Subcutaneous abdominal adipose tissue (tissue), 5 donors: ENCODE data around the gene PARD3.

Source experiments
- H3K27ac ChIP-seq: one replicate; pipeline ENCODE4 v1.7.0; 2013; ENCODE audit warnings: low read depth, mild to moderate bottlenecking, inconsistent platforms, low read length, moderate library complexity
- H3K27me3 ChIP-seq, 5 donors: one replicate each; pipeline ENCODE4 v1.7.0; 2013; ENCODE audit warnings: low read length in 5 of 5, inconsistent platforms in 1 of 5; ENCODE audit not compliant: control insufficient read depth in 5 of 5, insufficient read depth in 4 of 5
- H3K36me3 ChIP-seq, 5 donors: one replicate each; pipeline ENCODE4 v1.7.0; 2013; ENCODE audit warnings: low read length in 5 of 5; ENCODE audit not compliant: control insufficient read depth in 5 of 5, insufficient read depth in 5 of 5
- H3K4me1 ChIP-seq, 5 donors: one replicate each; pipeline ENCODE4 v1.7.0; 2013; ENCODE audit warnings: low read length in 5 of 5, mild to moderate bottlenecking in 3 of 5, moderate library complexity in 1 of 5; ENCODE audit not compliant: control insufficient read depth in 5 of 5, insufficient read depth in 5 of 5
- H3K4me3 ChIP-seq, 5 donors: one replicate each; pipeline ENCODE4 v1.7.0; 2013; ENCODE audit warnings: low read length in 5 of 5, low read depth in 1 of 5
- H3K9ac ChIP-seq, 5 donors: one replicate each; pipeline ENCODE4 v1.7.0; 2013; ENCODE audit warnings: low read length in 5 of 5, mild to moderate bottlenecking in 4 of 5, moderate library complexity in 3 of 5
- H3K9me3 ChIP-seq, 5 donors: one replicate each; pipeline ENCODE4 v1.7.0; 2013; ENCODE audit warnings: low read length in 5 of 5; ENCODE audit not compliant: control insufficient read depth in 5 of 5
- donor health status: healthy.
- donor health status: healthy.
- donor health status: healthy.
- donor health status: healthy.
- donor health status: healthy.

PARD3 gene

DNA sequence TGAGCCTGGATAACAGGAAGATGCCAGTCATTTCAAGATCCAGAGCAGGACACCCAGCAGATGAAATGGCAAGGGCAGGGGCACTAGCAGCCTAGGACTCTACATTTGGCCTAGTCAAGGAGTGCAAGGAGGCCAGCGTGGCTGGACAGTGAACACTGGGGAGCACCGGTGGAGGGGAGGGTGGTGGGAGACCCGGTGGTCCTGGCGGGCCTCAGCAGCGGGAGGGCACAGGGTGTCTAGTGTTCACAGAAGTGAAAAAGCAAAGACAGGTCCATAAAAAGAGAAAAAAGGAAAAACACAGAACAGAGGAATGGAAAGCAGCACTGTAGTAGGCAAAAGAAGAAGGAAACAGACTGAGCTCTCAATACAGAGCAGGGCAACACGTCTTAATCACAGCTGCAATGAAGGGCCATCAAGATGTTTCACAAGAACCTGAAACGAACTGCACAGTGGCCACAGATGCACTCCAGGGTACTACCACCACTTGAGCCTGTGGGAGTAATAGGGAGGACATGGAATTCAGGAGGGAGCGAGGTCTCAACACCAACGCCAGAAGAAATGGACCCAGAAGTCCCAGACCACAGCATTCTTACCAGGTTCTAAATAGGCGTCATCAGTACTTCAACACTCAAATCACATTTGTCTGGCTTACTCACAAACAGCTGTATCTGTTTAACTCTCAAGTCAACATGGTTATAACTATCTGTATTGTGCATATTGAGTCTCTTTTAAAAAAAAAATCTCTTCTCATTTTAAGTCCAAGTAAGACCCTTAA, 573.7 kb downstream of the PARD3 start:
- peaks cover 0 to 8% (median 5%) of the 10 kb centered on the region in 5 donors for H3K4me1 ChIP-seq
- H3K4me3 ChIP-seq = no peak overlapping the region
- no peak overlapping the region for H3K27ac ChIP-seq
- no peaks in the 10 kb centered on the region for H3K36me3 ChIP-seq
- no peak overlapping the region for H3K9ac ChIP-seq
- no peaks in the 10 kb centered on the region for H3K9me3 ChIP-seq
- no peaks in the 10 kb centered on the region for H3K27me3 ChIP-seq

- no peaks in the 10 kb centered on the region for H3K36me3 ChIP-seq
- H3K4me1 ChIP-seq = peaks cover 0 to 8% (median 5%) of the 10 kb centered on the region in 5 donors
- no peak overlapping the region for H3K27ac ChIP-seq
- H3K27me3 ChIP-seq = no peaks in the 10 kb centered on the region
- no peaks in the 10 kb centered on the region for H3K9me3 ChIP-seq
- peak overlapping the region in 2 of 5 donors; percentile 4 to 27 for H3K9ac ChIP-seq
- peak overlapping the region in 2 of 5 donors; percentile 18 to 36 for H3K4me3 ChIP-seq
These were observed 575.1 kb downstream of the PARD3 start for GRCh38 chr10:34240039-34240438.

DNA sequence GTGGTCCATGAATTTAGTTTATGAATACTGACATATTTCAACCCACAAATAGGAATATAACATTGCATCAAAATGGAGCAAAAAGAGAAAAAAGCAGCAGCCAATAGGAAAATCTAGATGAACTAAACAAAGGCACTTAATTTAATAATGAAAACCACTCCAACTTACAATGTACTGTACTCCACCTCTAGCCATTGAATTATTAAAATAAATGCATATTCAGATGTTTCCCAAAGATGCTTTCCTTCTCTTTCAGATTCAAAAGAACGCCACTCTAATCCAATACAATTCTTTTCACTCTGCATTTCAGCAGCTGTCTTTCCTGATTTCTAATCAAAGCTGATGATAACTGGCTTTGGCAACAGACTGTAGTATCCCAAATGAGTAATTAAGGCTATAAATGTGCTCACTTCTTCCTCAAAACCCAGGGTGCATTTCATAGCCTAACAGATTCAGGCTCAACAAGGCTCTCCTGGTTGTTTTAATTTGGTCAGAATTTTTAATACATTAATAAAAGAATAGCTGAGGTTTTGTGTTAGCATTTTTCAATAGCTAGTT, 577.1 kb downstream of the PARD3 start:
- H3K9me3 ChIP-seq = no peaks in the 10 kb centered on the region

DNA sequence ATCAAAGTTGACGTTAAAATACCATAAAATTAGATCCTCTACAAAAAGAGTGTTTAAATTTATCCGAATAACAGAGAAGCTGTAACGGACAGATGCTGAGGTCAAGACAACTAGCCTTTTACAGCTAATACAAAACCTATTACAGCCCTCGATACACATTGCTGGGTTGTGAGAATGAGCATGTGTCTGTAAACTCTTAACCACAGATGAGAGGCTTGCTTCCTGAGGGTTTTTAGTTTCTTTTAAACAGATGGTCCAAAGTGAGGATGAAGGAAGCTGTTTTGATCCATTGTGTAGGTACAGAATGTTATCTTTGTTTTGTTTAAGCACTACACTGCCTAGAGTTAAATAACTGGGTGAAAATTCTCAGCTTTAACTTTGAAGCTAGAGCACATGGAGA, 578.2 kb downstream of the PARD3 start:
- no peaks in the 10 kb centered on the region for H3K27me3 ChIP-seq
- no peaks in the 10 kb centered on the region for H3K9me3 ChIP-seq
- H3K27ac ChIP-seq = no peak overlapping the region
- H3K36me3 ChIP-seq = no peaks in the 10 kb centered on the region
- no peak overlapping the region for H3K9ac ChIP-seq
- H3K4me1 ChIP-seq = peaks cover 0 to 8% (median 5%) of the 10 kb centered on the region in 5 donors
- no peak overlapping the region for H3K4me3 ChIP-seq

More for the DNA sequence above, 577.1 kb downstream of the PARD3 start:
- H3K4me1 ChIP-seq = peaks cover 0 to 8% (median 5%) of the 10 kb centered on the region in 5 donors
- H3K9ac ChIP-seq = no peak overlapping the region
- H3K27ac ChIP-seq = no peak overlapping the region
- no peaks in the 10 kb centered on the region for H3K27me3 ChIP-seq
- no peak overlapping the region for H3K4me3 ChIP-seq
- H3K36me3 ChIP-seq = no peaks in the 10 kb centered on the region

- no peak overlapping the region for H3K9ac ChIP-seq
- peaks cover 0 to 1% (median 0%) of the 10 kb centered on the region in 5 donors for H3K4me1 ChIP-seq
- H3K27ac ChIP-seq = no peak overlapping the region
- H3K9me3 ChIP-seq = no peaks in the 10 kb centered on the region
- no peaks in the 10 kb centered on the region for H3K27me3 ChIP-seq
- no peak overlapping the region for H3K4me3 ChIP-seq
- no peaks in the 10 kb centered on the region for H3K36me3 ChIP-seq
These were observed 579.8 kb downstream of the PARD3 start for GRCh38 chr10:34235164-34235832.

GRCh38 chr10:34232481-34232880, 582.6 kb downstream of the PARD3 start:
- Histone ChIP-seq H3K9ac (no peak overlapping the region), H3K9me3 (no peaks in the 10 kb centered on the region), H3K27me3 (no peaks in the 10 kb centered on the region), H3K36me3 (no peaks in the 10 kb centered on the region), H3K4me3 (no peak overlapping the region), H3K27ac (no peak overlapping the region), H3K4me1 (no peaks in the 10 kb centered on the region)

DNA sequence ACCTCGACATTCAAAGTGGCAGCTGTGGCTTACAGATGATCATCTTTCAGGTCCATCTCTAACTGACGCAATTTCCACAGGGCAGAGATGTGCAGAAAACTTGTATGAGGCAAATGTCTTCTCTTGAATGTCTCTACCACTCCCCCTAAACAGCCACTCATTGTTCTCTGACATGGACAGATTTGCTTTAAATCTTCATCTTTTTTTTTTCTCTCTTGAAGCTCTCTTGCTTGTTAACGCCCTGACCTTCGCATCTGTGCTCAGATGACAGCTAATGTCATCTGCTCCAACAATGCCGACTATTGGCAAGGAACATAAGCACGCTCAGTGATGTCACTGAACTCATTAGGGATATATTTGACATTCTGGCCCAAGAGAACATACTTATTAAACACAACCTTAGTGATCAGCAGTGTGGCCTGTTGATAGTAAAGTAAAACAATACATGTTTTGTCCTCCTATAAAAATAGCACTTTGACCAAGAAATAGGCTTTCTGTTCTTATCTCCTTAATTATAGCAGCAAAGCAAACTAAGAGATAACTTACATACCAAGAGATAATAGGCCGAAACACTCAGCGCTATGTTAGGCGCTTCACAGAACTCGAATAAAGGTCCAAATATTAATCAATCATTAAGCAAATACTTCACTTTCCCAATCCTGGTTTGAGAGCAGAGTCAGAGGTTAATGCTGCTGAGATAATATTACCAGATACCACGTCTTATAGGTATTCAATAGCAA, 583.5 kb downstream of the PARD3 start:
- no peak overlapping the region for H3K4me3 ChIP-seq
- peaks cover 0 to 6% (median 0%) of the 10 kb centered on the region in 5 donors for H3K9me3 ChIP-seq
- H3K27ac ChIP-seq = no peak overlapping the region
- H3K27me3 ChIP-seq = no peaks in the 10 kb centered on the region
- no peaks in the 10 kb centered on the region for H3K4me1 ChIP-seq
- no peaks in the 10 kb centered on the region for H3K36me3 ChIP-seq
- H3K9ac ChIP-seq = no peak overlapping the region

DNA sequence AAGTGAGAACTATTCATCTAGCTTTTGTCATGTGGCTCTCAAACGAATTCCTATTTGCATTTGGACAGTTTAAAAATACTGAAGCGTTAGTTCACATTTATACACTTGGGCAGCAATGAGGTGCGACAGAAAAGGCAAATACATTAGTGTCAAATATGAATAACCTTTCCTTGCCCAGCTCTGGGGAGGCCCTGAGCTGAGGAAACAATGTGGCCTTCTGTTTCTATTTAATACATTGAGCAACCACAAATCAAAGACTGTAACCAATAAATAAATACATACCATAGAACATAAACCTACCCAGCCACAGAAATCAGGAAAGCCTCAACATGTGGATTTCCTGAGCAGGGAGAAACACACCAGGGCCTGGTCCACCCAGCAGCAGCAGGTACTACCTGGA, 585.2 kb downstream of the PARD3 start:
- Histone ChIP-seq H3K4me3 (no peak overlapping the region), H3K36me3 (no peaks in the 10 kb centered on the region), H3K27ac (no peak overlapping the region), H3K9me3 (peaks cover 0 to 6% (median 0%) of the 10 kb centered on the region in 5 donors), H3K4me1 (no peaks in the 10 kb centered on the region), H3K27me3 (no peaks in the 10 kb centered on the region), H3K9ac (no peak overlapping the region)

DNA sequence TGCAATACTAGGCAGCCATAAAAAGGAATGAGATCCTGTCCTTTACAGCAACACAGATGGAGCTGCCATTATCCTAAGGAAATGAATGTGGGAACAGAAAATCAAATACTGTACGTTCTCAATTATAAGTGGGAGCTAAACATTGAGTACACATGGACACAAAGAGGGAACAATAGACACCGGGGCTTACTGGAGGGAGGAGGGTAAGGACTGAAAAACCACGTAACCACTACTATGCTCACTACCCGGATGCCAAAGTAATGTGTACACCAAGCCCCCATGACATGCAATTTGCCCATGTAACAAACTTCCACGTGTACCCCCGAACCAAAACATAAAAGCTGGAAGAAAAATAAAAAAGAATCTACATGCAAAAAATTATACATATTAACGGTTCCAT, 587.0 kb downstream of the PARD3 start:
- no peak overlapping the region for H3K27ac ChIP-seq
- H3K27me3 ChIP-seq = no peaks in the 10 kb centered on the region
- H3K4me1 ChIP-seq = no peaks in the 10 kb centered on the region
- peaks cover 0 to 6% (median 0%) of the 10 kb centered on the region in 5 donors for H3K9me3 ChIP-seq
- no peaks in the 10 kb centered on the region for H3K36me3 ChIP-seq
- H3K9ac ChIP-seq = no peak overlapping the region
- H3K4me3 ChIP-seq = no peak overlapping the region
